Measurements from ENCODE around the gene SLC29A3. TPM values are rescaled to one million over a fixed set of nuclear protein-coding genes. Genes with fewer than 3 reads are reported as not detected.
A peak's percentile ranks its signal among the peaks of the same experiment; 100 is the strongest.

The SLC29A3 gene
- total RNA-seq, 1 experiment from 2014 or later: 7.6 TPM

GRCh38 chr10:71319800-71320392, 837 bp downstream of the SLC29A3 start:
- ChIA-PET CTCF (interaction anchor here (0.8 to 1.4 kb wide), 7 partner anchors 18 to 389 kb away, joined by 3 to 9 read pairs (median 4); no protein-coding TSS in a partner anchor), POLR2A (no interaction called here)
- Histone ChIP-seq H3K27ac (ENCODE audit: low read length) (peak overlapping the region; percentile 69), H3K36me3 (ENCODE audit: control insufficient read depth, insufficient read depth, low read length) (no peaks in the 10 kb centered on the region), H3K27me3 (ENCODE audit: control insufficient read depth, insufficient read depth, low read length) (no peaks in the 10 kb centered on the region), H3K4me3 (ENCODE audit: low read depth in 2 of 2, low read length in 2 of 2) (peak overlapping the region; percentile 75 to 80), H3K9me3 (ENCODE audit: control insufficient read depth, insufficient read depth, low read depth, low read length) (no peaks in the 10 kb centered on the region), H3K4me1 (ENCODE audit: control insufficient read depth, insufficient read depth, low read length) (peaks cover 10% of the 10 kb centered on the region)
- in situ Hi-C loops (cut with HindIII; ENCODE audit: low pct_unique_long_range_greater_than_20kb, low sequenced_read_pairs) (no loop called here), intact Hi-C loops (cut with micrococcal nuclease; ENCODE audit: unreplicated experiment) (loop anchor here (5.0 to 10.0 kb wide), 2 partner anchors 62 to 495 kb away; no protein-coding TSS in a partner anchor)
- ATAC-seq: no peak
- BruUV-seq (replicated peaks): no TSS peak
- TF ChIP-seq TCF7L2 (IDR thresholded peaks at IDR 0.05; ENCODE audit: low read depth, low read length): no peak
- no peak for TF ChIP-seq REST (IDR thresholded peaks at IDR 0.05; ENCODE audit: insufficient read depth in 1 of 2, low read depth in 2 of 2, low read length in 1 of 2)
- no peak for TF ChIP-seq SIN3A (IDR thresholded peaks at IDR 0.05; ENCODE audit: borderline replicate concordance, insufficient read depth, low read depth, low read length)
- TF ChIP-seq POLR2AphosphoS5 (IDR thresholded peaks at IDR 0.05; ENCODE audit: low read depth, low read length): no peak
- TF ChIP-seq CTCF (IDR thresholded peaks at IDR 0.05): peak; percentile 10; the same call in 1 of the 2 replicates
- no peak for DNase-seq (ENCODE audit: low read depth, low spot score)

- Histone ChIP-seq H3K27ac (ENCODE audit: low read length) (no peak overlapping the region), H3K4me3 (ENCODE audit: low read depth in 2 of 2, low read length in 2 of 2) (no peak overlapping the region)
- in situ Hi-C loops (cut with HindIII; ENCODE audit: low pct_unique_long_range_greater_than_20kb, low sequenced_read_pairs): no loop called here
Observed at GRCh38 chr10:71320592-71320991, 1.5 kb downstream of the SLC29A3 start.

More at GRCh38 chr10:71320592-71320991, 1.5 kb downstream of the SLC29A3 start:
- no peak for DNase-seq (ENCODE audit: low read depth, low spot score)
- intact Hi-C loops (cut with micrococcal nuclease; ENCODE audit: unreplicated experiment): no loop called here
- Histone ChIP-seq H3K4me1 (ENCODE audit: control insufficient read depth, insufficient read depth, low read length) (peaks cover 10% of the 10 kb centered on the region), H3K27me3 (ENCODE audit: control insufficient read depth, insufficient read depth, low read length) (no peaks in the 10 kb centered on the region), H3K9me3 (ENCODE audit: control insufficient read depth, insufficient read depth, low read depth, low read length) (no peaks in the 10 kb centered on the region), H3K36me3 (ENCODE audit: control insufficient read depth, insufficient read depth, low read length) (no peaks in the 10 kb centered on the region)
- CTCF ChIA-PET: interaction anchor here (1.0 to 1.4 kb wide), 3 partner anchors 19 to 60 kb away, joined by 3 to 4 read pairs (median 3); no protein-coding TSS in a partner anchor
- BruUV-seq (replicated peaks): no TSS peak
- POLR2A ChIA-PET: no interaction called here
- no peak for ATAC-seq
- TF ChIP-seq TCF7L2 (IDR thresholded peaks at IDR 0.05; ENCODE audit: low read depth, low read length) (no peak), CTCF (IDR thresholded peaks at IDR 0.05) (no peak), POLR2AphosphoS5 (IDR thresholded peaks at IDR 0.05; ENCODE audit: low read depth, low read length) (no peak), SIN3A (IDR thresholded peaks at IDR 0.05; ENCODE audit: borderline replicate concordance, insufficient read depth, low read depth, low read length) (no peak), REST (IDR thresholded peaks at IDR 0.05; ENCODE audit: insufficient read depth in 1 of 2, low read depth in 2 of 2, low read length in 1 of 2) (no peak)

All from Panc1 (cell line).